H1 (cell line): ENCODE results near the gene CHST10. TPM values are rescaled to one million over a fixed set of nuclear protein-coding genes. Genes with fewer than 3 reads are reported as not detected.

Experiments
- CTCF ChIA-PET: fragments of 300-600 bp; sonication (Branson Sonifier 250); formaldehyde crosslinking; loops from one replicate; lab custom pipeline; 2021; ENCODE audit not compliant: partially characterized antibody; lab: Charles Lee
- POLR2A ChIA-PET: fragments of 300-600 bp; sonication (Branson Sonifier 250); formaldehyde crosslinking; loops from one replicate; lab custom pipeline; 2021; ENCODE audit warnings: inconsistent platforms; ENCODE audit not compliant: partially characterized antibody; lab: Charles Lee
- DNase-seq, 2 experiments: peaks; one replicate each; pipeline versions ENCODE4 v3.0.0 to v3.0.0-alpha.2; 2010 to 2022; ENCODE audit warnings: low spot score in 2 of 2, low read depth in 1 of 2, mixed read lengths in 1 of 2
- FAIRE-seq: peaks from 2 replicates; lab custom pipeline; 2011; peaks lifted over from hg19 to GRCh38; lab: Jason Lieb, UNC
- H2AFZ ChIP-seq: 2 replicates; pipeline ENCODE4 v1.8.1; 2012; ENCODE audit warnings: low read length, inconsistent platforms
- H2AK5ac ChIP-seq: 2 replicates; pipeline ENCODE4 v1.6.1; 2013; ENCODE audit warnings: low read depth, low read length
- H2BK120ac ChIP-seq: replicated peaks from 2 replicates; pipeline ENCODE3; 2013; ENCODE audit warnings: low read depth, low read length, inconsistent platforms
- H2BK12ac ChIP-seq: 2 replicates; pipeline ENCODE4 v1.6.1; 2013; ENCODE audit warnings: low read depth, low read length
- H2BK15ac ChIP-seq: 2 replicates; pipeline ENCODE4 v1.6.1; 2013; ENCODE audit warnings: low read length
- H2BK20ac ChIP-seq: 2 replicates; pipeline ENCODE4 v1.6.1; 2013; ENCODE audit warnings: low read length
- H2BK5ac ChIP-seq: 2 replicates; pipeline ENCODE4 v1.6.1; 2013; ENCODE audit warnings: low read depth, low read length
- H3K14ac ChIP-seq: 2 replicates; pipeline ENCODE4 v1.6.1; 2013; ENCODE audit warnings: inconsistent platforms; ENCODE audit not compliant: insufficient read length
- H3K18ac ChIP-seq: 2 replicates; pipeline ENCODE4 v1.6.1; 2013; ENCODE audit warnings: low read length; ENCODE audit errors: extremely low read depth
- H3K23ac ChIP-seq: 2 replicates; pipeline ENCODE4 v1.6.1; 2013; ENCODE audit warnings: inconsistent platforms; ENCODE audit not compliant: insufficient read length
- H3K23me2 ChIP-seq: 2 replicates; pipeline ENCODE4 v1.6.1; 2013; ENCODE audit warnings: low read depth, low read length
- H3K27ac ChIP-seq: 2 replicates; pipeline ENCODE4 v1.6.1; 2011; ENCODE audit warnings: low read depth, low read length, inconsistent platforms
- H3K27me3 ChIP-seq, 4 experiments: replicated peaks in 1 of 4; 1 replicate in 1 of 4; 2 replicates in 3 of 4; pipeline versions ENCODE4 v1.6.1 to v1.8.1; 2011 to 2013; ENCODE audit warnings: low read length in 3 of 4, mild to moderate bottlenecking in 3 of 4, inconsistent platforms in 2 of 4, mixed read lengths in 2 of 4, moderate library complexity in 1 of 4; ENCODE audit not compliant: control insufficient read depth in 3 of 4, insufficient read depth in 3 of 4; ENCODE audit errors: extremely low read depth in 1 of 4
- H3K36me3 ChIP-seq, 4 experiments: 2 replicates each; pipeline versions ENCODE4 v1.6.1 to v1.8.1; 2011 to 2013; ENCODE audit warnings: mild to moderate bottlenecking in 4 of 4, low read length in 3 of 4, moderate library complexity in 2 of 4, control low read depth in 1 of 4, inconsistent platforms in 1 of 4; ENCODE audit not compliant: insufficient read depth in 4 of 4, control insufficient read depth in 2 of 4
- H3K4ac ChIP-seq: replicated peaks from 2 replicates; pipeline ENCODE3; 2013; ENCODE audit warnings: low read length, low read depth, mixed read lengths, inconsistent platforms; ENCODE audit not compliant: insufficient read length
- H3K4me1 ChIP-seq, 4 experiments: replicated peaks in 1 of 4; 1 replicate in 1 of 4; 2 replicates in 3 of 4; pipeline versions ENCODE4 v1.6.1 to v1.8.1; 2011 to 2013; ENCODE audit warnings: low read length in 3 of 4, inconsistent platforms in 2 of 4, mixed read lengths in 1 of 4; ENCODE audit not compliant: insufficient read depth in 4 of 4, control insufficient read depth in 3 of 4
- H3K4me2 ChIP-seq, 2 experiments: 2 replicates each; pipeline versions ENCODE4 v1.6.1 to v1.8.1; 2011 to 2013; ENCODE audit warnings: low read depth in 2 of 2, low read length in 2 of 2, control low read depth in 1 of 2, inconsistent platforms in 1 of 2, mild to moderate bottlenecking in 1 of 2; ENCODE audit not compliant: insufficient read depth in 1 of 2
- H3K4me3 ChIP-seq, 4 experiments: fragments of 200-600, 300-600 bp in 1 of 4; sonication (generic), shearing (Covaris generic), sonication (Bioruptor Twin) in 1 of 4; 2 replicates each; pipeline versions ENCODE4 v1.5.1 to v1.8.1; 2011 to 2016; ENCODE audit warnings: low read length in 4 of 4, low read depth in 3 of 4, control low read depth in 2 of 4, inconsistent platforms in 2 of 4, mild to moderate bottlenecking in 2 of 4, mixed read lengths in 1 of 4, moderate library complexity in 1 of 4; ENCODE audit not compliant: insufficient read depth in 2 of 4; ENCODE audit errors: extremely low read depth in 1 of 4
- H3K56ac ChIP-seq: replicated peaks from 2 replicates; pipeline ENCODE3; 2013; ENCODE audit warnings: low read depth, mild to moderate bottlenecking, mixed read lengths, low read length, inconsistent platforms; ENCODE audit not compliant: insufficient read length
- H3K79me1 ChIP-seq: 2 replicates; pipeline ENCODE4 v1.6.1; 2013; ENCODE audit warnings: low read depth, low read length, control low read depth
- H3K79me2 ChIP-seq, 2 experiments: 2 replicates each; pipeline versions ENCODE4 v1.6.1 to v1.8.1; 2012 to 2013; ENCODE audit warnings: low read length in 2 of 2, mild to moderate bottlenecking in 2 of 2, inconsistent platforms in 1 of 2; ENCODE audit not compliant: insufficient read depth in 2 of 2, control insufficient read depth in 1 of 2
- H3K9ac ChIP-seq, 4 experiments: replicated peaks in 1 of 4; 1 replicate in 1 of 4; 2 replicates in 3 of 4; pipeline versions ENCODE4 v1.6.1 to v1.8.1; 2011 to 2013; ENCODE audit warnings: low read depth in 3 of 4, low read length in 3 of 4, control low read depth in 2 of 4, mild to moderate bottlenecking in 2 of 4, moderate library complexity in 2 of 4, inconsistent platforms in 1 of 4; ENCODE audit errors: extremely low read depth in 1 of 4
- H3K9me3 ChIP-seq, 2 experiments: 2 replicates each; pipeline versions ENCODE4 v1.6.1 to v1.8.1; 2012 to 2013; ENCODE audit warnings: mild to moderate bottlenecking in 2 of 2, moderate library complexity in 2 of 2, control low read depth in 1 of 2, inconsistent platforms in 1 of 2, low read depth in 1 of 2, low read length in 1 of 2, mixed read lengths in 1 of 2; ENCODE audit not compliant: insufficient read depth in 2 of 2
- H4K20me1 ChIP-seq, 2 experiments: replicated peaks in 1 of 2; 2 replicates each; pipeline versions ENCODE3 to v1.8.1; 2011 to 2013; ENCODE audit warnings: inconsistent platforms in 2 of 2, low read length in 2 of 2, mild to moderate bottlenecking in 1 of 2; ENCODE audit not compliant: insufficient read depth in 2 of 2, control insufficient read depth in 1 of 2
- H4K5ac ChIP-seq: 2 replicates; pipeline ENCODE4 v1.6.1; 2013; ENCODE audit warnings: low read length, low read depth, mixed read lengths, inconsistent platforms; ENCODE audit not compliant: insufficient read length
- H4K8ac ChIP-seq: 2 replicates; pipeline ENCODE4 v1.8.0; 2013; ENCODE audit warnings: mild to moderate bottlenecking, moderate library complexity, low read length, inconsistent platforms; ENCODE audit not compliant: insufficient read depth; ENCODE audit errors: extremely low read depth
- H4K91ac ChIP-seq: replicated peaks from 2 replicates; pipeline ENCODE3; 2013; ENCODE audit warnings: low read length, mixed read lengths, inconsistent platforms; ENCODE audit not compliant: insufficient read length
- POU5F1 ChIP-seq: IDR thresholded peaks from 2 replicates; pipeline ENCODE4 v1.6.1; 2011; ENCODE audit warnings: low read depth, mild to moderate bottlenecking, low read length, moderate library complexity
- ZNF274 ChIP-seq: IDR thresholded peaks from 2 replicates; pipeline ENCODE4 v1.7.0; 2012; ENCODE audit warnings: low read length, borderline replicate concordance; ENCODE audit errors: extremely low read depth
- polyA plus RNA-seq, 7 experiments: library from polyadenylated mRNA; depleted of rRNA in 3 of 7; stranded (reverse) in 5 of 7; unstranded in 2 of 7; fragments of >200 nt in 5 of 7; fragments of 200-250 nt in 2 of 7; gene quantifications; 1 replicate in 5 of 7; 2 replicates in 1 of 7; 4 replicates in 1 of 7; pipeline versions ENCODE4 v1.2.1 to v1.2.3, GENCODE V29; 2011 to 2013; ENCODE audit warnings: missing spikeins in 2 of 7, mixed read lengths in 2 of 7
- total RNA-seq: library from RNA; stranded (reverse); fragmentation: NEBNext Ultra II Directional; extraction: Animal tissue kit (Norgen Biotek cat#: 25700); gene quantifications from 2 replicates; pipeline ENCODE4 v1.2.1, GENCODE V29; 2021

Gene CHST10
- total and polyA plus RNA-seq, 2 of the 8 experiments (the other 6 are each of a cell fraction or from before 2014, with no cell fraction given): 27.3 to 29.1 TPM

DNA sequence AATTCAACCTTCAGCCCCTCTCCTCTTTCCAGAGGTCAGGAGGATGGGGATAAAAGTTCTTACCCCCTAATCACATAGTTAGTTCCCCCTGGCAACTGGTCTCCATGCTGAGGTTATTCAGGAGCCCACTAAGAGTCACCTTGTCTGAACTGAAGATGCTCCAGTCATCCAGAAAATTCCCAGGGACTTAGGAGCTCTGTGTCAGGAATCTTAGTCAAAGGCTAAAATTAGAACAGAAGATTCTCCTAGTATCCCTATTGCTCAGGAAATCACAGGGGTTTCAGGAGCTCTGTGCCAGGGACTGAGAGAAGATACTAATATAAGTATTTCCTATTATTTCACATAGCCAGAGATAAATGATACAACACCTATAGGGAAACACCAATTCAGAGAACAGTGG, 57.9 kb downstream of the CHST10 start:
- CTCF ChIA-PET: interaction anchor here (1.4 kb wide), 1 partner anchor 21 kb away, joined by 3 read pairs; no protein-coding TSS in a partner anchor
- Histone ChIP-seq H4K8ac (no peak overlapping the region), H3K4me1 (no peaks in the 10 kb centered on the region)

More for the DNA sequence above, 57.9 kb downstream of the CHST10 start:
- Histone ChIP-seq H3K18ac (no peak overlapping the region), H3K23ac (no peak overlapping the region), H2BK120ac (no peak overlapping the region), H2AFZ (no peak overlapping the region), H3K4me3 (no peak overlapping the region), H4K20me1 (no peaks in the 10 kb centered on the region), H3K56ac (no peak overlapping the region), H3K27me3 (no peaks in the 10 kb centered on the region), H3K14ac (no peak overlapping the region), H2AK5ac (no peak overlapping the region), H3K23me2 (no peaks in the 10 kb centered on the region), H3K27ac (no peak overlapping the region), H3K4ac (no peak overlapping the region), H2BK5ac (no peak overlapping the region), H3K79me1 (no peaks in the 10 kb centered on the region), H3K36me3 (no peaks in the 10 kb centered on the region), H3K9me3 (peaks cover 6 to 9% of the 10 kb centered on the region in 2 experiments; a peak in 1 of 4 replicates), H4K91ac (no peak overlapping the region), H3K9ac (no peak overlapping the region), H2BK20ac (no peak overlapping the region), H2BK12ac (no peak overlapping the region), H3K4me2 (no peak overlapping the region), H2BK15ac (no peak overlapping the region), H3K79me2 (no peaks in the 10 kb centered on the region), H4K5ac (no peak overlapping the region)
- FAIRE-seq (no peak), DNase-seq (no peak)
- POLR2A ChIA-PET: no interaction called here
- TF ChIP-seq ZNF274 (no peak), POU5F1 (no peak)
